HG02588 (cell line): ENCODE data around the gene OR5F1.

Experiments
- ATAC-seq: cut with Tn5 transposase; IDR thresholded peaks from one replicate; pipeline ENCODE4 v1.9.1; 2021; ENCODE audit warnings: mild to moderate bottlenecking, moderate library complexity; ENCODE audit not compliant: unreplicated experiment

OR5F1 gene

GRCh38 chr11:55994525-55994924 is at the start of gene OR5F1:
Gene OR5F1, minus strand, starts transcription at chr11:55994625. Its CDS starts 0 bp downstream, at chr11:55994625.
- no peak for ATAC-seq

- no peak for ATAC-seq
These were observed 32.9 kb upstream of the OR5F1 start, which contains the start of gene OR5AS1 for GRCh38 chr11:56027354-56027753. Gene OR5AS1, plus strand, starts transcription at chr11:56027654. Its CDS starts 2,765 bp downstream, at chr11:56030419.

- no peak for ATAC-seq
These were observed 19.4 kb upstream of the OR5F1 start for GRCh38 chr11:56013805-56014204.

GRCh38 chr11:56010716-56011115 is 16.3 kb upstream of the OR5F1 start:
- ATAC-seq, result no peak

- no peak for ATAC-seq
These were observed 23.5 kb downstream of the OR5F1 start for GRCh38 chr11:55970935-55971334.

- no peak for ATAC-seq
These were observed 24.6 kb downstream of the OR5F1 start, which contains the start of gene OR10AG1 for GRCh38 chr11:55969845-55970244. Gene OR10AG1, minus strand, starts transcription at chr11:55969945. Its CDS starts 38 bp downstream, at chr11:55969907.

GRCh38 chr11:55967914-55968313 is 26.5 kb downstream of the OR5F1 start:
- ATAC-seq, result no peak

GRCh38 chr11:55966391-55966790 is 28.0 kb downstream of the OR5F1 start:
- ATAC-seq, result no peak

GRCh38 chr11:55956521-55956920 is 37.9 kb downstream of the OR5F1 start:
- ATAC-seq, result no peak

GRCh38 chr11:55949330-55949729 is 45.1 kb downstream of the OR5F1 start:
- no peak for ATAC-seq
